ENCODE data around the gene DDX53. TPM values are rescaled to one million over a fixed set of nuclear protein-coding genes. Genes with fewer than 3 reads are reported as not detected.

The DDX53 gene
- total and polyA plus RNA-seq, 7 donors, result not detected

DNA sequence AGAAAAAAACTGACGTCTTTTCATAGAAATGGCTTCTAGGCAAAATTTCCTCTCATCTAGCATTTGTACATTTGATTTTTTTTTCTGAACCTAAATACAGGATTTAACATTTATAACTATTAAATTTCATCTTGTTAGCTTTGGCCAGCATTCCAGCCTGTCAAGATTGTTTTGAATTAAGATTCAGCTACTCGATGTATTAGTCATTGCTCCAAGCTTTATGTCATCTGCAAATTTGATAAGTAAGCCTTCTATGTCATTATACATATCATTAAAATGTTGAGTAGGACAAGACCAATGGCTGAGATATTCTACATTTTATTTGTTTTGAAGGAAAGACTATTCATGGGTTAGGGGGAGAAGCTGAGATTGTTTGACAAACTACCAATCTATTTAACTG lies 46.7 kb downstream of the DDX53 start:
- H3K27ac ChIP-seq, result no peak overlapping the region
- no peaks in the 10 kb centered on the region for H3K27me3 ChIP-seq
- no peaks in the 10 kb centered on the region for H3K4me1 ChIP-seq
- DNase-seq, result no peak
- no peaks in the 10 kb centered on the region for H3K9me3 ChIP-seq
- no peaks in the 10 kb centered on the region for H3K36me3 ChIP-seq
- intact Hi-C loops (cut with DNase I), result no loop called here
- H3K4me3 ChIP-seq, result no peak overlapping the region
- 89 to 90% methylated on average over 2 of the region's 2 CpGs for WGBS, 2 donors
- TF ChIP-seq POLR2AphosphoS5 (IDR thresholded peaks at IDR 0.05), result no peak

DNA sequence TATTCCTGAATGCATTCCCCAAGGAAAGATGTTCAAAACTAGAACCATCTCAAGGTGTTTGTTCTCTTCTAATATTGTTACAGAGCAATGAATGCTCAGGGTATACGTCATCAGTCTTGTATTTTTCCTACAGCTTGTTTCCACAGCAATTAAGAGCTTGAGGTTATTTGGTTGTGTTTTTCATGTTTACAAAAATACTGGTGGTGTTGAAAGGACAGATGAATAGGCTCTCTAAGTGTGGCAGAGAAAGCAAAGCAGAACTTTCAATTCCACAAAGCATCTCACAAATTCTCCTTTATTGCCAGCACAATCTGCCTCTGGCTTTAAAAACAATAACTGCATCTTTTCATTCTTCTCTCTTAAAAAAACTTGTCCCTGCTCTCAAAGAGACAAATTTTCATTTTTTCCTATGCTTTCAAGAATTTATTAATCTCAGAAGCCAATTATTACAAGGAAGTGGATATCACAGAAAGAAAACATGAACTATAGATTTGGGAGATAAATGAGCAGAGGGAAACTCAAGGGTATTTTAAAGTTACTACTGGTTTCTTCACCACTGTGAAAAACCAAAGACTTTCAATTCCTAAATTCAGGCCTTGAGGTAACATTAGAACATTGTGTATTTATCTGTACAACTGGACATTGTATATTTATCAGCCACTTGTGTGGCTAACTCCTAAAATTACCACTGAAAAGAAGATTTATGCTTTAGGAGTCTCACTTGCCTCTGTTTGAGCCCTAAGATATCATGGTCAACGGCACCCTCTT lies 49.2 kb downstream of the DDX53 start:
- intact Hi-C loops (cut with DNase I), result no loop called here
- Histone ChIP-seq H3K9me3 (no peaks in the 10 kb centered on the region), H3K4me1 (no peaks in the 10 kb centered on the region), H3K4me3 (no peak overlapping the region), H3K27ac (no peak overlapping the region), H3K36me3 (no peaks in the 10 kb centered on the region), H3K27me3 (no peaks in the 10 kb centered on the region)
- WGBS, 2 donors, result 84 to 88% methylated on average over 2 of the region's 2 CpGs
- DNase-seq, result no peak
- TF ChIP-seq, protein P1, sequence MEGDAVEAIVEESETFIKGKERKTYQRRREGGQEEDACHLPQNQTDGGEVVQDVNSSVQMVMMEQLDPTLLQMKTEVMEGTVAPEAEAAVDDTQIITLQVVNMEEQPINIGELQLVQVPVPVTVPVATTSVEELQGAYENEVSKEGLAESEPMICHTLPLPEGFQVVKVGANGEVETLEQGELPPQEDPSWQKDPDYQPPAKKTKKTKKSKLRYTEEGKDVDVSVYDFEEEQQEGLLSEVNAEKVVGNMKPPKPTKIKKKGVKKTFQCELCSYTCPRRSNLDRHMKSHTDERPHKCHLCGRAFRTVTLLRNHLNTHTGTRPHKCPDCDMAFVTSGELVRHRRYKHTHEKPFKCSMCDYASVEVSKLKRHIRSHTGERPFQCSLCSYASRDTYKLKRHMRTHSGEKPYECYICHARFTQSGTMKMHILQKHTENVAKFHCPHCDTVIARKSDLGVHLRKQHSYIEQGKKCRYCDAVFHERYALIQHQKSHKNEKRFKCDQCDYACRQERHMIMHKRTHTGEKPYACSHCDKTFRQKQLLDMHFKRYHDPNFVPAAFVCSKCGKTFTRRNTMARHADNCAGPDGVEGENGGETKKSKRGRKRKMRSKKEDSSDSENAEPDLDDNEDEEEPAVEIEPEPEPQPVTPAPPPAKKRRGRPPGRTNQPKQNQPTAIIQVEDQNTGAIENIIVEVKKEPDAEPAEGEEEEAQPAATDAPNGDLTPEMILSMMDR (IDR thresholded peaks at IDR 0.05), result no peak
- TF ChIP-seq POLR2A (IDR thresholded peaks at IDR 0.05) (no peak), POLR2AphosphoS5 (IDR thresholded peaks at IDR 0.05) (no peak), EP300 (IDR thresholded peaks at IDR 0.05) (no peak)

DNA sequence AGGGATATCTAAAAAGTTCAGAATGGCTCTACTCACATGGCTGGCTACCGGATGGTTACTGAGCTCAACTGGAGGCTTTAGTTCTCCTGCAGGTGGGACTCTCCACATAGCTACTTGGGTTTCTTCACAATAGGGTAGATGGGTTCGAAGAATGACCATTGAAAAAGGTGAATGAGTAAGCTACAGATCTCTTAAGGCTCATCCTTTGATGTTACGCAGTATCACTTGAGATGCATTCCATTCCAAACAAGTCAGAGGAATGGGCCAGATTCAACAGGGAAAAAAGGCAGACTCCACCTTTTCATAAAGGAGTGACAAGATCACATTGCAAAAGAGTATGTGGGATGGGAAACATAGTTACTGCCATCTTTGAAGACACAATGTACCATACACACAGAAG lies 52.6 kb downstream of the DDX53 start:
- WGBS, 2 donors, result 82 to 86% methylated on average over 3 of the region's 3 CpGs
- no peak for TF ChIP-seq POLR2A (IDR thresholded peaks at IDR 0.05)
- TF ChIP-seq, protein P1 (IDR thresholded peaks at IDR 0.05), result no peak
- TF ChIP-seq POLR2AphosphoS5 (IDR thresholded peaks at IDR 0.05), result no peak
- no peak for TF ChIP-seq EP300 (IDR thresholded peaks at IDR 0.05)
- H3K4me3 ChIP-seq, result no peak overlapping the region
- H3K4me1 ChIP-seq, result no peaks in the 10 kb centered on the region
- intact Hi-C loops (cut with DNase I), result no loop called here
- H3K27ac ChIP-seq, result no peak overlapping the region
- H3K36me3 ChIP-seq, result no peaks in the 10 kb centered on the region
- H3K27me3 ChIP-seq, result no peaks in the 10 kb centered on the region
- H3K9me3 ChIP-seq, result no peaks in the 10 kb centered on the region
- DNase-seq, result no peak
